Measurements from ENCODE around the gene ALPK3.

The ALPK3 gene

DNA sequence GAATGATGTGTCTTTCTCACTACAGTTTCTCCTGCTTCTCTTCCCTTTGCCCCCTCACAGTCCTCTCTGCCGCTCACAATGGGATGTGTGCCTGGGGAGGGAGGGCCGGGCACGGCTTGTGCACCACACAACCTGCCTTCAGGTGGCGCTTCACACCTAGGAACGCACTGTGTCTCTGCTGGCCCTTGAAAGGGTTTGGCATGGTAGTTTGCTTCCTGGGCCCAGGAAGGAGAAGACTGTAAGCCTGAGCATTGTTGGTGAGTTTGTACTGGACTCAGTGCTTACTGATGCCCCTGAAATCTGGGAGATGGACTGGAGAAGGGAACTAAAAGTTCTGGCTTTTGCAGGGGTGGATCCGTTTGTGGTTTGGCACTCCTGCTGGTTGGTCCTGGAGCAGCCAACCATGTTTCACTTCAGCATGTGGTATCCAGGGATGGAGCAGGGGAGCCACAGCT is 9.2 kb downstream of the ALPK3 start:
- no peak for DNase-seq

DNA sequence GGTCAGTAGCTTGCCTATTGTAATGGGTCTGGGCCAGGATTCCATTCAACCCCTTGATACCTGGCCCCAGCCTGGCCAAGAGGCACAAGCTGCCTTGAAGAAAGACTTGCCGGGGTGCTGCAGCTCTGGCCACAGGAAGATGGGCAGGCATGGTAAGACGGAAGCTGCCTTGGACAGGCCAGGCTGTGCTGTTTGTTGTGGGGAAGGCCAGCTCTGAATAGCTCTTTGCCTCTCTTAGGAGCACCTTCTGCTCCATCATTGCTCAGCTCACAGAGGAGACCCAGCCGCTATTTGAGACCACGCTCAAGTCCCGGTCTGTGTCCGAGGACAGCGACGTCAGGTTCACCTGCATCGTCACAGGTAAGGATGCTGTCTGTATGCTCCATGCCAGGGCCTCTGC is 10.1 kb downstream of the ALPK3 start:
- no peak for DNase-seq

DNA sequence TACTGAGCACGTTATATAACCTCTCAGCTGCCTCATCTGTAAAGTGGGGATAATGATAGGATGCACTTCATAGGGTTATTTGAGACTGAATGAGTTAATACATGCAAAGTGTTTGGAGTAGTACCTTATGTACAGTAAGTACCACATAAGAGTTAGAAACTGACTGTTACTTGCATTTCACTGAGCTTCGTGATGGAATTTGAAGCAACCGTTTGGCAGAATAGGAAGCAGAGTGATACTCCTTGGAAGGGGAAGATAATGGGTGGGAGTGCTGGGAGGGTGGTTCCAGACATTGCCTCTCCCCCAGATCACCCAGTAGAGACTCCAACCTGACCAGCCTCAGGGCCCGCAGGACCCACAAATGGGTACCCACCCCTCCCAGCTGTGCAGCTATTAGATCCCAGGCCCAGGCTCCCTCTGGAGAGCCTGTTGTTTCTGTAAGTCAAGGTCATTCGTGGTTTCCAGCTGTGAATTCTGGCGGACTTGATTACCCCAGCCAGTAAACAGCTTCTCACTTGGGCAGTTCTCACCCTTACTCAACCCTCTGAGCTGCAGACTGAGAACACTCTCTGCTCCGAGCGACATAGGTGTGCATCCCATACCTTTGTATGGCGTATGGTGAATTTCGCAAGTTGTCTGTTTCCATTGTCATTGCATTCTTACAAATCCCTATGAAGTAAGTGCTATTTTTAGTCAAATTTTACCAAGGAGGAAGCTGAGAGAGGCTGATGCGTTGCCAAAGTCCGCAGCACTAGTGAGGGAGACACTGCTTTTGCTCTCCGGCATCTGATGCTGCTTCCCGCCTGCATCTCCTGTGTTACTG is 11.1 kb downstream of the ALPK3 start:
- no peak for DNase-seq

DNA sequence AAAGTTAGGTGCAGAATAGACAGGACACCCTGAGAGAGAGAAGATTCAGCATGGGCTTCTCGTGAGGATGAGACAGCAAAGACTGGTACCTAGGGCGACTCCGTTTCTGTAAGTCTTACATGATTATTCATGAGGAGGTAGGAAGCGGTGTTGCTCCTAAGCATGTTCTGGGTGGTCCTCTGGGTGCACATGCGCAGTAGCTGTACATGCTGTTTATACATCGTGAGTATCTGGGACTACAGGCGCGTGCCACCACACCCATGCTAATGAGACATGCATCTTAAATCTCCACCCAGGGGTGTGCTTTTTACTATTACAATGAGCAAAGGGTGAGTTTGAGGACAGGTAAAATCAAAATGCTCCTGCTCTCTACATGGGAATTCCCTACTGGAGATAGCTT is 12.3 kb downstream of the ALPK3 start:
- DNase-seq = no peak

DNA sequence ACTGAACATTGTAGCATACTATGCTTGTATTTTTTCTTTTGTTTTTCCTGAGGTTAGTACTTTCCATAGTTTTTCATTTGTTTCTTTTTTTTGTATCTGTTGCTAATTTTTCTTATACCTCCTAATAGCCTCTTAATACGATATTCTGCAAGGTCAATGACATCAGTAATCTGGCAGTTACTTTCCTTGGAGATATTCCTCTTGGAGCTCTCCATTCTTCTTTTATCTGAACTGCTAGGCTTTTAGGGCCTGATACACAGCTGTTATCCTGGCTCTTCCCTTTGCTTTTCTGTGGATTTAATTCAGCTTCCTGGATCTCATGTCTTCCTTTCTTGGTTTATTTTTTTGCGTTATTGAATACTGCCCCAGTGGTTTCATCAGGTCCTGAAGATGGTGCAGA is 12.9 kb downstream of the ALPK3 start:
- no peak for DNase-seq

DNA sequence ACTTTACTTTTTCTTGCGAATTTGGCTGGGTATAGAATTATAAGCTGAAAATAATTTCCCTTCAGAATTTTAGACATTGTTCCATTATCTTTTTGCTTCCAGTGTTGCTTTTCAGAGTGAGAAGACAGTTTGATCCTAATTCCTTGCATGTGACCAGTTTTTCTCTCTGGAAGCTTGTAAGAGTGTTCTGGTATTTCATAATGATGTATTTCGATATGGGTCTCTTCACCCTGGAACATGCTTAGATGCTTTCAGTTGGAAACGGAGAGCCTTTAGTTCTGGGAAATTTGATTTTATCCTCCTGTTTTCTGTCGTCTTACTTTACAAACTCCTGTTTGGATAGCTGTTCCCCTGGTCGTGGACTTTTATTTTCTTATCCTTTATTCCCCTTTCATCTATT is 13.9 kb downstream of the ALPK3 start:
- no peak for DNase-seq

DNA sequence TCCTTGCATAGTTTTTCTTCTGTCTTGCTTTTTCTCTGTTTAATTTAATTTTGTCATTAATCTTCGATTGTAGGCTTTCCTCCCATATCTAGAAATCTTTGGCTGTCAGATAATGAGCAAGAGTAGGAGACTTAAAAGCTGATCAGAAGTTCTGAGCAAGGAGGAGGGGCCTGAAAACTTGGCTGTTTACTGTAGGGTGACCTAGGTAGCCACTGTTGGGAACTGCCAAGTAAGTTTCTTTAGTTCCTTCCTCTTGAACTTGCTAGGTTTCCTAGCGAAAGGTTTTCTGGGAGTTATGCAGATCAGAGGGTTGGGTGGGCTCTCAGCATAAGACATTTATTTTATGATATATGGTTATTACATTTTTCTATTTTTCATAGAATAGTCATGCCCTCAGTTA is 14.5 kb downstream of the ALPK3 start:
- no peak for DNase-seq

DNA sequence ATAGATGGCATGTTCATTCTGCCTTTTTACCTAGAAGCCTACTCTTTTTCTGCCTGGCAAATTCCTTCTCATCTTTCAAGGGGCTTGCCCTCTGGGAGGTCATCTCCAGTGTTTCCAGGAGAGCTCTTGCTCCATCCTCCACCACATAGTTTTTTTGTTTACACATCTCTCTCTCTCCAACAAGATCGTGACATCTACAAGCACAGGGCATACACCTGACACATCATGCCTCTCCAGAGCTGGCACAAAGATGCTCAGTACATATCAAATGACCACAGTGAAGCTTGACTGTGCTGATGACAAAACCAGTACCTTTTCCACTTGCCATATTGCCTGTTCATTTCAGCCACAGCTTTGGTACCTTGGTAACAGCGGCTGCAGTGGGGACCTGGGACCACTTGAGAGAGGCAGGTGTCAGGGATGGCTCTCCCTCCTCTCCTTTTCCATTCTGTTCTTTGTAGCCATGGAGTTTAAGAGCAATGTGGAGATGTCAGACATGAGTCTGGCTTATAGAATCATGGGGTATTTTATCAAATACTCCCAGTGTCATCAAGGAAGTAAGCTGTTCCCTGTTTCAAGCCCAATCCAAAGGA is 15.4 kb downstream of the ALPK3 start:
- no peak for DNase-seq

DNA sequence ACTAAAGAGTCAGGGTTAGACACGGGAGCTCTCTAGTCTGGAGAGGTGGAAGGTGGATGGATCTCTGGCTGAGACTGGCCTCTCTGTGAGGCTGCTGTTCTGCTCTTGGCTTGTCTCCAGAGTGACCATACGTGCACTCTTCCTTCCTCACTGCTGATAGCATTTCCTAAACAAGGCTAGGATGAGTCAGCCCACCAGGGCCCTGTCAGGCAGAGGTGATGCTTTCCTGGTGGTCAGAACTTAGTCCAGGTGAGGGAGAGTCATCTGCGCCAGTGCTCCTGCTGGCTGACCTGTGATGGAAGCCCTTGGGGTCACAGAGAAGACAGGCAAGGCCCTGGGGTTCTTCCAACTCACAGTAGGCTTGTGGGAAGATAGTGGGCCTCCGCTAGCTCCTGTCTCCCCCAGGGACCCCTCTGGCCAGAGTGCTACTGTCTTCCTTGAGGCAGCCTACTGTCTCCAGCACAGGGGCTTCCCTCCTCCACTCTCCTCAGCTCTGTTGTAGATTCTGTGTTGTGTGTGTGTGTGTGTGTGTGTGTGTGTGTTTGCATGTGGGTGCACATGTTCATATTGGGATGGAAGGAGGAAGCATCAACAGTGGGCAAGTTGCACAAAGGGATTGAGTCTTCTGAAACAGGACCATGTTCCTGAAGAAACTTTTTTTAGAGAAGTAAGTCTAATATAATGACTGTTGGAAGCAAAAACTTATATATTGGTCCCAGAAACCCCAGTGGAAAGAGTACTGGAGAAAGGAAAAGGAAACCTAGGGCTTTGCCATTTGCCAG is 16.5 kb downstream of the ALPK3 start:
- no peak for DNase-seq

DNA sequence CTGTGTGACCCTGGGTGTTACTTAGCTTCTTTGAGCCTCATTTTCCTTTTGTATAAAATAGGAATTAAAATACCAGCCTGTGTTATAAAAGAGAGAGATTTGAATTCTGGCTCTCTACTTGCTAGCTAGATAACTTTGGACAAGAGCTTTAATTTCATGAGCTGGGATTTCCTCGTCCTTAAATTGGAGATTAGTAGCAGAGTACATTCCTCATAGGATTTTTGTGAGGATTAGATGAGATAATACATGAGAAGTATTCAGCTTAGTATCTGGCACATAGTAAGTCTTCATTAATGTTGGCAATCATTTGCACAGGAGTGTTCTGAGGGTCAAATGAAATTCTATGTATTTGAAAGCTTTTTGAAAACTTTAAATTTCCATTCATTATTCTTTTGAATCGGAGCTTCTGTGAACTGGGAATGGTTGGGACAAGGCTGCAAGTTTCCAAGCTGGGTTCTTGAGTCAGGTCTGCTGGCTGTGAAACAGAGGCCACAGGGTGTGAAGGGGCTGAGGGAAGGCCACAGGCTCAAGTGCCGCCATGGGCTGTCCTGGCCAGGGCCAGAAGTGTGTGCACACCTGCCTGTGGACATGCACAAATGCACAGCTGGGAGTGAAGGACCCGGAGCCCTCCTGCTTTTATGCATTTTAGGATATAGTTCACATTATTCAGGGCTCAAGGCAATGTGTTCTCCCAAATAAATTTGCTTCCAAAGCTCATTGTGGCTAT is 17.2 kb downstream of the ALPK3 start:
- DNase-seq = no peak

DNA sequence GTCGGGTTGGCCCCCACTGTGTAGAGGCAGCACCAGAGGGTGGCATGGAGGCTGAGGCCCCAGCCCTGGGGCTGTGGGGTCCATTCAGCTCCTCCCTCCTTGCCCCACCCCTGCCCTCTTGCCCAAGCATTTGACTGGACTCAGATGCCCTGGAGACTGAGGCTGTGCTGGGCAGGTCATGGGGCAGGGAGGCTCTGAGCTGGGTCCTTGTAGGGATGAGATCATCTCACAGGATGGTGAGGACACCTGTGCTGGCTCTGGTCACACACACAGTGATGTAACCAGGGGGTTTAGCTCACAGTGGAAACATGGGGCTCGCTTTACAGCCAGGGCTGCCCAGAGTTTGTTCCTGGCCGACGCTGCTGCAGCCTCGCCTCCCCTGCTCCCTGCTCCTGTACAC is 17.8 kb downstream of the ALPK3 start:
- no peak for DNase-seq

DNA sequence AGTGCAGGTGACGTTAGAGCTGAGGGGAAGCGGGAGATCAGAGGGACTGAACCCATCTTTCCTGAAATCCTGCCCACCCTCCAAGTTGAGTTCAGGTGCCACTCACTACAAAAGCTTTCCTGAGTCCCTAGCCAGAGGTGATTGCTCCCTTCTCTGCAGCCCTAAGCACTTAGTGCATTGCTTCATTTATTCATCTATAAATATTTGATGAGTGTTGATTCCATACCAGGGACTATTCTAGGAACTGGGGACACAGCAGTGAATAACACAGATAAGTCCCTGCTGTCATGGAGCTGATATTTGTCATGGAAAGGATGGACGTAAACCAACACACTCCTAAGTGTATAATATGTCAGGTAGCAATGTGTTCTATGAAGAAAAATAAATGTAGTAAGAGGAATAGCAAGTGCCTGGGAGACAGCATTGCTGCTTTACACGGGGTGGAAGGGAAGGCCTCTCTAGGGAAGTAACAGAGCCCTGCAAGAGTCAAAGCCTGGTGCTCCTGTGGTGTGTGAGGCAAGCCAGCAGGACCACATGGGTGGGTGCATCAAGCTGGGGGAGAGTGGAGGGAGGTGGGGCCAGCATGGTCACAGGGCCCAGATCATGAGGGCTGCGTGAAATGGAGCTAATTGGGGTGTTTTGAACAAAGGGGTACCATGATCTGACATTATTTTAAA is 18.6 kb downstream of the ALPK3 start:
- DNase-seq = no peak

DNA sequence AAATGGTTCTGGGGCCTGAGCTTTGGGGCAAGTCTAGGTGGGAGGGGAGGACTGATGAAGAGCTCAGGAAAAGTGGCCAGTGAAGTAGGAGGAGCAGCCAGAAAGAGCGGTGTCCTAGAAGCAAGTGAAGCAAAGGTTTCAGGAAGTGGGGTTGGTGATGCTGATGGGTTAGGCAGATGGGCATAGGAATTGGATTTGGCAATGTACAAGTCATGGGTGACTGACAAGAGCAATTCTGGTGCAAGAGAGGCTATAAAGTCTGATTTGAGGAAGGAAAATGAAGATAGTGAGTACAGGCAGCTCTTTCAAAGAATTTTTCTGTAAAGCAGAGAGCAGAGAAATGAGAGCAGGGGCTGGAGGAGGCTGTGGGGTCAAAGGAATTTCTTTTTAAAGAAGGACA is 19.7 kb downstream of the ALPK3 start:
- no peak for DNase-seq

DNA sequence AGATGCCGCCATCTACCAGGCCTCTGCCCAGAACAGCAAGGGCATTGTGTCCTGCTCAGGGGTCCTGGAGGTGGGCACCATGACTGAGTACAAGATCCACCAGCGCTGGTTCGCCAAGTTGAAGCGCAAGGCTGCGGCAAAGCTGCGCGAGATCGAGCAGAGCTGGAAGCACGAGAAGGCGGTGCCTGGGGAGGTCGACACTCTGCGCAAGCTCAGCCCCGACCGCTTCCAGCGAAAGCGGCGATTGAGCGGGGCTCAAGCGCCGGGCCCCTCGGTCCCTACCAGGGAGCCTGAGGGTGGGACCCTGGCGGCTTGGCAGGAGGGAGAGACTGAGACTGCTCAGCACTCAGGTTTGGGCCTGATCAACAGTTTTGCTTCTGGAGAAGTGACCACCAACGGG is 22.6 kb downstream of the ALPK3 start:
- DNase-seq = no peak

DNA sequence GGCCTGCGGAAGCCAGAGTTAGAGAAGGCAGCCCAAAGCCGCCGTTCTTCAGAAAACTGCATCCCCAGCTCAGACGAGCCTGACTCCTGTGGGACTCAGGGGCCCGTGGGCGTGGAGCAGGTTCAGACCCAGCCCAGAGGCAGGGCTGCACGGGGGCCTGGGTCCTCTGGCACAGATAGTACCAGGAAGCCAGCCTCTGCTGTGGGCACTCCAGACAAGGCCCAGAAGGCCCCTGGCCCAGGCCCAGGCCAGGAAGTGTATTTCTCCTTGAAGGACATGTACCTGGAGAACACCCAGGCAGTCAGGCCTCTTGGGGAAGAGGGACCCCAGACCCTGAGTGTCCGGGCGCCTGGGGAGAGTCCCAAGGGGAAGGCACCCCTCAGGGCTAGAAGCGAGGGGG is 23.1 kb downstream of the ALPK3 start:
- DNase-seq = no peak

DNA sequence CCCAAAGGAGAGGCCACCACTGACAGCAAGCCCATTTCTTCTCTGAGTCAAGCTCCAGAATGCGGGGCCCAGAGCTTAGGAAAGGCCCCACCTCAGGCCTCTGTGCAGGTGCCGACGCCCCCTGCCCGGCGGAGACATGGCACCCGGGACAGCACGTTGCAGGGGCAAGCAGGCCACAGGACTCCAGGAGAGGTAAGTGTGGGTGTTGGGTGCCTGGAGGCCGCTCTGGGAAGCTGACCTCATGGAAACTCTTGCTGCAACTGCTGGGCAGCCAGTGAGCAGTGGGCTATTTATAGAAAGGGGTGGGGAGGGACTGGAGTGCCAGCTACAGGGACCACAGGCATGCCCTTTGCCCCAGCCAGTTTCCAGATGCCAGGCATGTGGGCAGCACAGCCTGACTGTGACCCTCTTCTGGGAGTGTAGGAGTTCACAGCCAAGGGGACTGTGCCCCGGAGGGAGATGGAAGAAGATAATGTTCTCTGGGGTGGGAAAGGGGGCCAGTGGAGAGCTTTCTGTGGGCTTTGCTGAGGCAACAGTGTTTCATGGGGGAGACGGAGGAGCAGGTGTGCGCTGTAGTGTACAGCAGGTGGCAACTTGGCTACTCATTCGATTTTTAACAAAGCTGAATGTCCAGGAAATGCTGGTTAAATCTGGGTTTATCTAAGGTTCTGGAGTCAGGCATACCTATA is 23.7 kb downstream of the ALPK3 start:
- DNase-seq = no peak

DNA sequence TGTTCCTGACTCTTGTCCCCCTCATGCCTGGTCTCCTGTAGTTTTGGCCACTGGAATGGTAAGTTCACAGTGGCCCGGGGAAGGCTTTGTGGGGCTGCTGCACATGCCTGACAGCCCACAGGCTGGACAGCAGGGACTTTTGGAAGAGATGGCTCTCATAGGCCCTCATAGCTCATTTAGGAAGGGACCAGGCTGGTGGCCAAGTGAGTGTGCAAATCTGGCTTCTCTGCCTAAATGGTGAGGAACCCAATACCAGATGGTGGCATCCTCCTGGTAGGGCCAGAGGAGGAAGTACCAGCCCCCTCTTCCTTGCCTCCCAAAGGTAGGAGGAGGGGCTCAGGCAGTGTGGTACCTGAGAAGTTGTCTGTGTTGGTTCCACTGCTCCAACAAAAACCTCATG is 25.6 kb downstream of the ALPK3 start:
- no peak for DNase-seq

DNA sequence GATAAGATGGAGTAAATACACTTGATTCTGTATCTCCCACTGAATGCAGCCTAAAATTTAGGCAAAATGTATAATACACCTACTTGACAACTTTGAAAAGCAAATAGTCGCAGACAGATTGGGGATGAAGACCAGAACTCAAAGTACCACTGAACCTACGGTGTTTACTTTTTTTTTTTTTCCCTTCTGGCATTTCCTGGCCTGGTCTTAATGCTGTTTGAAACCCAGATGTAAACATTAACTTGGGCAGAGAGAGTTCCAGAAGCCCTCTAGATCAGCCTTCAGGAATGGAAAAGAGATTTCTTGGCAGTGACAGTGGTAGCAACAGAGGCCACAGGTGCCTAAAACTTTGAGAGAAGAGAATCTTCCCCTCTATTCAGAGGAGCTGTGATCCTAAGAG is 27.8 kb downstream of the ALPK3 start:
- DNase-seq = no peak

DNA sequence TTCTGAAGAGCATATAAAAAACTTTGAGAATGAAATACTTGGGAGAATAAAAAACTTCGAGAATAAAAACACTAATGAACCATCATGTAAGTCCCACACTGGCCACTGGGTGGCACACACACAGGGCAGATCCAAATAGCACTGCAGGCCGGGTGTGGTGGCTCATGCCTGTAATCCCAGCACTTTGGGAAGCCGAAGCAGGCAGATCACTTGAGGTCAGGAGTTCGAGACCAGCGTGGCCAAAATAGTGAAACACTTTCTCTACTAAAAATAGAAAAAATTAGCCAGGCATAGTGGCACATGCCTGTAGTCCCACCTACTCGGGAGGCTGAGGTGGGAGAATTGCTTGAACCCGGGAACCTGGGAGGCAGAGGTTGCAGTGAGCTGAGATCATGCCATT is 28.5 kb downstream of the ALPK3 start:
- peak; percentile 39 for DNase-seq

DNA sequence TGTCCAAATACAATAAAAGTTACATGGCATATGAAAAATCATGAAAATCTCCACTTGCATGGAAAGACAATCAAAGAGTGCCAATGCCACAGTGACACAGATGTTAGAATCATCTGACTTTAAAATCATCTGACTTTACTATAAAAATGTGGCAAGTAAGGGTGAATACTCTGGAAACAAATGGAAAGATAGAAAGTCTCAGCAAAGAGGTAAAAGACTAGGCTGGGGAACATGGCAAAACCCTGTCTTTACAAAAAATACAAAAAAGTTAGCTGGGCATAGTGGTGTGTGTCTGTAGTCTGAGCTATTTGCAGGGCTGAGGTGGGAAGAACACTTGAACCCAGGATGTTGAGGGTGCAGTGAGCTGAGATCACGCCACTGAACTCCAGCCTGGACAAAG is 29.1 kb downstream of the ALPK3 start:
- no peak for DNase-seq

DNA sequence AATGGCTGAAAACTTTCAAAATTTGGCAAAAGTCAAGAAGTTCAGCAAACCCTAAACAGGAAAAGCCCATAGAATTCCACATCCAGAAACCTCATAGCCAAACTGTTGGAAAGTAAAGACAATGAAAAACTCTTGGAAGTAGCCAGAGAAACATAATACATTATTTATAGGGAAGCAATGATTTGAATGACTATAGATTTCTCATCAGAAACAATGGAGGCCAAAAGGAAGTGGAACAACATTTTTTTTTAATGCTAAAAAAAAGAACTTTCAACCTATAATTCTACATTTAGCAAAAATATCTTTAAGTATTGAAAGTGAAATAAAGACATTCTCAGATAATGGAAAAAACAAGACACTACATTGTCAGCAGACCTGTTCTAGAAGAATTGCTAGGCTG is 30.2 kb downstream of the ALPK3 start:
- no peak for DNase-seq

DNA sequence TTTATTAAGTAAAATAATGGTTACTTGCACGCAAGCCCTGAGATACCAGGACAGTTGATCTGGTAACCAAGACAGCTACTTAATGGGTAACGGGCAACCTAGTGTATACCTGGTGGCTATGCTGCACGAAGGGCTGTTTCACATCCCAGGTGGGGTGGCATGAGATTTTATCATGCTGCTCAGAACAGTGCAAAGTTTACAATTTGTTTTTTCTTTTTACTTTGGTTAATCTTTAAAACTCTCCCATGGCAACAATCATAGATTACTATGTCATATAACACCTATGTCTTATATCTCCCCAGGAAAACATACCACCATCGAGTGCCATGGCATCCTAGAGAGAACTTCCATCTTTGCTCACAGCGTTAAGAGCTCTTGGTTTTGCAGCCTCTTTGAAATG is 35.1 kb downstream of the ALPK3 start:
- no peak for DNase-seq
